Measurements from ENCODE around the gene PSMB7.

DNA sequence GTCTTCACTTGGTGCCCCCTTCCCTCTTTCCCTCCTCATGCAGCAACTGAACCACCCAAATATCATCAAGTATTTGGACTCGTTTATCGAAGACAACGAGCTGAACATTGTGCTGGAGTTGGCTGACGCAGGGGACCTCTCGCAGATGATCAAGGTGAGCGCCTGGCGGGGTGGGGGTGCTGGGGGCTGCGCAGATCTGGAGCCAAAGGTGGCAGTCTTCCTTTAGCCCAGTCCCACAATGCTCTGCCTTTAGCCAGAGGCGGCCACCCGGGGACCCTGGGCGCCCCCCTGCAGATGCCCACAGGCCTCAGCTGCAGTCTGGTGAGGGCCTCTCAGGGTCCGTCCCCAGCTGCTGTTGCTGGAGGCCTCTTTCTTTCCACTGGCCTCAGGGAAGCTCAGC is 93.8 kb downstream of the PSMB7 start:
- TF ChIP-seq CTCF (conservative IDR thresholded peaks at IDR 0.05) (no peak), ZFX (IDR thresholded peaks at IDR 0.05) (no peak)
